ENCODE data around the gene UPK1A. TPM values are rescaled to one million over a fixed set of nuclear protein-coding genes. Genes with fewer than 3 reads are reported as not detected.
A peak's percentile ranks its signal among the peaks of the same experiment; 100 is the strongest.

Gene UPK1A
- total RNA-seq, 2 donors from 2014 or later = not detected

DNA sequence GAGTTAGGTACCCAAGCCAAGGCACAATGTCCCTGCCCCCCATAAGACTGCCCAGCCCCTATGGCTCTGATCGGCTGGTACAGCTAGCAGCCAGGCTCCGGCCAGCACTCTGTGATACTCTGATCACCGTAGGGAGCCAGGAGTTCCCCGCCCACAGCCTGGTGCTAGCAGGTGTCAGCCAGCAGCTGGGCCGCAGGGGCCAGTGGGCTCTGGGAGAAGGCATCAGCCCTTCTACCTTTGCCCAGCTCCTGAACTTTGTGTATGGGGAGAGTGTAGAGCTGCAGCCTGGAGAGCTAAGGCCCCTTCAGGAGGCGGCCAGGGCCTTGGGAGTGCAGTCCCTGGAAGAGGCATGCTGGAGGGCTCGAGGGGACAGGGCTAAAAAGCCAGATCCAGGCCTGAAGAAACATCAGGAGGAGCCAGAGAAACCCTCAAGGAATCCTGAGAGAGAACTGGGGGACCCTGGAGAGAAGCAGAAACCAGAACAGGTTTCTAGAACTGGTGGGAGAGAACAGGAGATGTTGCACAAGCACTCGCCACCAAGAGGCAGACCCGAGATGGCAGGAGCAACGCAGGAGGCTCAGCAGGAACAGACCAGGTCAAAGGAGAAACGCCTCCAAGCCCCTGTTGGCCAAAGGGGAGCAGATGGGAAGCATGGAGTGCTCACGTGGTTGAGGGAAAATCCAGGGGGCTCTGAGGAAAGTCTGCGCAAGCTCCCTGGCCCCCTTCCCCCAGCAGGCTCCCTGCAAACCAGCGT lies 48.5 kb downstream of the UPK1A start:
- WGBS, 2 donors = 73 to 77% methylated on average over 9 to 11 of the region's 14 CpGs
- DNase-seq (no peak), ATAC-seq (no peak)
- Histone ChIP-seq H3K9me3 (no peaks in the 10 kb centered on the region), H3K36me3 (replicated peaks in 1 of 2; ENCODE audit: insufficient read depth in 1 of 2, low read depth in 2 of 2) (no peaks in the 10 kb centered on the region), H3K4me3 (no peak overlapping the region), H3K27me3 (no peaks in the 10 kb centered on the region), H3K4me1 (peaks cover 30% of the 10 kb centered on the region), H3K27ac (no peak overlapping the region)
- TF ChIP-seq, protein P1, sequence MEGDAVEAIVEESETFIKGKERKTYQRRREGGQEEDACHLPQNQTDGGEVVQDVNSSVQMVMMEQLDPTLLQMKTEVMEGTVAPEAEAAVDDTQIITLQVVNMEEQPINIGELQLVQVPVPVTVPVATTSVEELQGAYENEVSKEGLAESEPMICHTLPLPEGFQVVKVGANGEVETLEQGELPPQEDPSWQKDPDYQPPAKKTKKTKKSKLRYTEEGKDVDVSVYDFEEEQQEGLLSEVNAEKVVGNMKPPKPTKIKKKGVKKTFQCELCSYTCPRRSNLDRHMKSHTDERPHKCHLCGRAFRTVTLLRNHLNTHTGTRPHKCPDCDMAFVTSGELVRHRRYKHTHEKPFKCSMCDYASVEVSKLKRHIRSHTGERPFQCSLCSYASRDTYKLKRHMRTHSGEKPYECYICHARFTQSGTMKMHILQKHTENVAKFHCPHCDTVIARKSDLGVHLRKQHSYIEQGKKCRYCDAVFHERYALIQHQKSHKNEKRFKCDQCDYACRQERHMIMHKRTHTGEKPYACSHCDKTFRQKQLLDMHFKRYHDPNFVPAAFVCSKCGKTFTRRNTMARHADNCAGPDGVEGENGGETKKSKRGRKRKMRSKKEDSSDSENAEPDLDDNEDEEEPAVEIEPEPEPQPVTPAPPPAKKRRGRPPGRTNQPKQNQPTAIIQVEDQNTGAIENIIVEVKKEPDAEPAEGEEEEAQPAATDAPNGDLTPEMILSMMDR (IDR thresholded peaks at IDR 0.05) = no peak
- intact Hi-C loops (cut with DNase I) = loop anchor here (10.0 kb wide), 1 partner anchor 160 kb away; no protein-coding TSS in a partner anchor

DNA sequence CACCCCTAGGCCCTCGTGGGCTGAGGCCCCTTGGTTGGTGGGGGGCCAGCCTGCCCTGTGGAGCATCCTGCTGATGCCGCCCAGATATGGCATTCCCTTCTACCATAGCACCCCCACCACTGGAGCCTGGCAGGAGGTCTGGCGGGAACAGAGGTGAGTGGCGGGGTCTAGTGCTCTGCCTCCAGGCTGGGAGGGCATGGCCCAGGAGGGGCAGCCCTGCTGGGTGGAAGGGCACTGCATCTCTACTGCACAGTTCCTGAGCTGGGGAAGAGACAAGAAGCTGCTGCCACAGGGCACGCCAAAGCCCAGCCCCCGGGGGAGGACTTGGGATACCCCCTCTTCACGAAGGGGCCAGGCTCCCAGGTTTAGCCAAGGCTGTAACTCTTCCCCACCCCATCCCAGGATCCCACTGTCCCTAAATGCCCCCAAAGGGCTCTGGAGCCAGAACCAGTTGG lies 49.1 kb downstream of the UPK1A start:
- Histone ChIP-seq H3K9me3 (no peaks in the 10 kb centered on the region), H3K27ac (peak overlapping the region in 3 of 4 donors; percentile 51 to 90 (median 85)), H3K27me3 (no peaks in the 10 kb centered on the region), H3K4me1 (peaks cover 34% of the 10 kb centered on the region), H3K36me3 (replicated peaks in 1 of 2; ENCODE audit: insufficient read depth in 1 of 2, low read depth in 2 of 2) (peaks cover 2 to 4% of the 10 kb centered on the region in 2 donors), H3K4me3 (no peak overlapping the region)
- intact Hi-C loops (cut with DNase I) = loop anchor here (10.0 kb wide), 1 partner anchor 161 kb away; no protein-coding TSS in a partner anchor
- DNase-seq = no peak
- WGBS, 2 donors = 74 to 88% methylated on average over 5 of the region's 7 CpGs
- TF ChIP-seq, protein P1 (IDR thresholded peaks at IDR 0.05) = no peak
- TF ChIP-seq POLR2A (IDR thresholded peaks at IDR 0.05) = no peak
- no peak for ATAC-seq

DNA sequence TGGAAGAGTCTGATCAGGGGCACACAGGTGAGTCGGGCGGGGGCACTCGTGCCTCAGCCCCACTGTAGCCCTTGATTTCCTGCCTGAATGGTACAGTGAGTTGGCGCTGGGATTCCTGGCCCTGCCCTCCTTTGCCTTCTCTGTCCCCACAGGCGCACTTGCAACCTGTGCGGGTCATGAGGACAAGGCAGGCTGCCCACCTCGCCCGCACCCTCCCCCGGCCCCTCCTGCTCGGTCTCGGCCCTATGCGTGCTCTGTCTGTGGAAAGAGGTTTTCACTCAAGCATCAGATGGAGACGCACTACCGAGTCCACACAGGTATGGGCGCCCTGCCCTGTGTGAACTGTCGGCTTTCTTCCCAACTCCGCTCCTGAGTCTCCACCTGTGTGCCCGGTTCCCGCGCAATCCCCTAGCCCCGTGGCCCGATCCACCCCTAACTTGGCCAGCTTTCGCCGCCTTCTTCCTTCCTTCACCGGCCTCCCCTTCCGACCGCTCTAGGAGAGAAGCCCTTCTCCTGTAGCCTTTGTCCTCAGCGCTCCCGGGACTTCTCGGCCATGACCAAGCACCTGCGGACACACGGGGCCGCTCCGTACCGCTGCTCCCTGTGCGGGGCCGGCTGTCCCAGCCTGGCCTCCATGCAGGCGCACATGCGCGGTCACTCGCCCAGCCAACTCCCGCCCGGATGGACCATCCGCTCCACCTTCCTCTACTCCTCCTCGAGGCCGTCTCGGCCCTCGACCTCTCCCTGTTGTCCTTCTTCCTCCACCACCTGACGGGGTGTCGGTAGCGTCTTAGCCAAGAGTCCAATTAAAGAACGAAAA lies 49.9 kb downstream of the UPK1A start:
- Histone ChIP-seq H3K27ac (peak overlapping the region; percentile 68 to 91 (median 88)), H3K4me3 (peak overlapping the region; percentile 7 to 50), H3K4me1 (peaks cover 34% of the 10 kb centered on the region), H3K36me3 (replicated peaks in 1 of 2; ENCODE audit: insufficient read depth in 1 of 2, low read depth in 2 of 2) (peaks cover 2 to 4% of the 10 kb centered on the region in 2 donors), H3K27me3 (no peaks in the 10 kb centered on the region), H3K9me3 (no peaks in the 10 kb centered on the region)
- TF ChIP-seq, protein P1 (IDR thresholded peaks at IDR 0.05) = no peak
- peak in 2 of 3 donors; percentile 61 to 64 for TF ChIP-seq POLR2A (IDR thresholded peaks at IDR 0.05)
- DNase-seq (peak; percentile 67 to 78 (median 72)), ATAC-seq (peak; percentile 24)
- 0 to 1% methylated on average over 40 to 52 of the region's 52 CpGs for WGBS, 2 donors
- intact Hi-C loops (cut with DNase I) = loop anchor here (10.0 kb wide), 1 partner anchor 161 kb away; no protein-coding TSS in a partner anchor

DNA sequence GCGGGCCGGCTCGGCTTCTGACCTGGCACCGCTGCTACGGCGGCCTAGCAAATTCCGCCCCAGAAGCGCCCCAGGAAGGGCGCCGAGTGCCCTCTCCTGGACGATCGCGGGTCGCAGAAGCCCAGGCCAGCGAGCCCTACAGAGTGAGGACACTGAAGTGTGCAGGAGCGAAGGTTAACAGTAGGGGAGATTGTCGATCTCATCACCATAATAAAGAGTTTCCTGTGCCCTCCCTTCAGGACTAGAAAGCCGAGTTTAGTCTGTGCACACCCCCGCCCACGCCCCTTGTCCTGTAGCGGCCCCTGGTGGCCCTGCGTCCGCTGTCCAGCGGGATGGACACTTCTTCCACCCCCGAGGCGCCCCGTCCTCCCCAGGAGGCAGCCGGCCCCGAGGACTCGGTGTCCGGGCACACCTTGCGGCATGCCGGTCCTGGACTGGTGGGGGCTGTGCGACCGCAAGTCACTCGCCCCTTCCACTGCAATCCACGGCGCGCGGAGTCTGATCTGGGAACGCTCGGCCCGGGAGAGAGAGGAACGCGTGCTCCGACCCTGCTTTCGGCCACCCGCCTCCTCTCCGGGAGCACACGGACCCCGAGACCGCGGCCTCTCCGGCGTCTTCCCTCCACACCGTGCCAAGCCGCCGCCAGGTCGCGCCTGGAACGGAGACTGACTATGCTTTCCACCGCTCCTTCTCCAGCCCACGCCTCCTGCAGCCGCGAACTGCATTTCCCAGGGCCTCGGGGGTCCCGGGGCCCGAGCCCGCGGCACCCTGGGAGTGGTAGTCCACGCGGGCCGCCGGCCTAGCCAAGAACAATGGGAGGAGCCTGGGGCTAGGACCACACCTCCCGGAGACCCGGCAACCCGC lies 50.7 kb downstream of the UPK1A start:
- no peaks in the 10 kb centered on the region for H3K27me3 ChIP-seq
- H3K4me3 ChIP-seq = peak overlapping the region; percentile 26 to 50
- H3K9me3 ChIP-seq = no peaks in the 10 kb centered on the region
- intact Hi-C loops (cut with DNase I) = loop anchor here (10.0 kb wide), 1 partner anchor 162 kb away; no protein-coding TSS in a partner anchor
- DNase-seq (peak; percentile 96 to 98 (median 98)), ATAC-seq (peak; percentile 89)
- H3K4me1 ChIP-seq = peaks cover 34% of the 10 kb centered on the region
- 0% methylated on average over 10 to 74 of the region's 77 CpGs for WGBS, 2 donors
- TF ChIP-seq POLR2A (IDR thresholded peaks at IDR 0.05) = peak in 1 of 3 donors; percentile 25
- TF ChIP-seq, protein P1 (IDR thresholded peaks at IDR 0.05) = peak; percentile 85 to 99 (median 93)
- H3K27ac ChIP-seq = peak overlapping the region; percentile 68 to 91 (median 88)
- peaks cover 2 to 4% of the 10 kb centered on the region in 2 donors for H3K36me3 ChIP-seq (replicated peaks in 1 of 2; ENCODE audit: insufficient read depth in 1 of 2, low read depth in 2 of 2)

All from body of pancreas (tissue), 4 donors.